Measurements from ENCODE around the gene LAMA3.

The LAMA3 gene

GRCh38 chr18:23855721-23856120 lies 166.5 kb downstream of the LAMA3 start:
- DNase-seq: no peak

GRCh38 chr18:23856466-23857163 lies 167.4 kb downstream of the LAMA3 start:
- DNase-seq: no peak

- no peak for DNase-seq
These were observed 167.9 kb downstream of the LAMA3 start for GRCh38 chr18:23857164-23857552.

- no peak for DNase-seq
These were observed 168.5 kb downstream of the LAMA3 start for GRCh38 chr18:23857756-23858155.

GRCh38 chr18:23859466-23860336 lies 170.4 kb downstream of the LAMA3 start:
- no peak for DNase-seq

- DNase-seq: no peak
These were observed 172.1 kb downstream of the LAMA3 start for GRCh38 chr18:23861326-23861725.

- DNase-seq: no peak
These were observed 172.7 kb downstream of the LAMA3 start for GRCh38 chr18:23861805-23862470.

- DNase-seq: peak; percentile 19
These were observed 175.4 kb downstream of the LAMA3 start for GRCh38 chr18:23864624-23865023.

GRCh38 chr18:23867006-23867405 lies 177.8 kb downstream of the LAMA3 start:
- no peak for DNase-seq

GRCh38 chr18:23868136-23868785 lies 179.0 kb downstream of the LAMA3 start:
- no peak for DNase-seq

- DNase-seq: no peak
These were observed 181.6 kb downstream of the LAMA3 start for GRCh38 chr18:23870676-23871380.

GRCh38 chr18:23871410-23871809 lies 182.2 kb downstream of the LAMA3 start:
- peak; percentile 51 for DNase-seq

- DNase-seq: peak; percentile 9
These were observed 183.7 kb downstream of the LAMA3 start for GRCh38 chr18:23872701-23873550.

- DNase-seq: no peak
These were observed 187.0 kb downstream of the LAMA3 start for GRCh38 chr18:23875966-23876895.

- no peak for DNase-seq
These were observed 187.7 kb downstream of the LAMA3 start for GRCh38 chr18:23876921-23877320.

- DNase-seq: no peak
These were observed 188.1 kb downstream of the LAMA3 start for GRCh38 chr18:23877371-23877770.

- DNase-seq: no peak
These were observed 189.2 kb downstream of the LAMA3 start for GRCh38 chr18:23878336-23878900.

GRCh38 chr18:23879126-23879525 lies 189.9 kb downstream of the LAMA3 start:
- no peak for DNase-seq

GRCh38 chr18:23879544-23879943 lies 190.3 kb downstream of the LAMA3 start:
- no peak for DNase-seq

- DNase-seq: no peak
These were observed 190.8 kb downstream of the LAMA3 start for GRCh38 chr18:23879966-23880565.
